ENCODE measurements around the gene UBE2S. TPM values are rescaled to one million over a fixed set of nuclear protein-coding genes. Genes with fewer than 3 reads are reported as not detected.

Gene UBE2S
- polyA plus RNA-seq, 1 donor from 2014 or later, result 119 TPM

GRCh38 chr19:55354698-55355212, 52.8 kb downstream of the UBE2S start, which contains the start of gene COX6B2:
Gene COX6B2, minus strand, starts transcription at chr19:55354719. Its CDS starts 198 bp downstream, at chr19:55354521.
- no peak within 1 kb of the TSS for H3K27ac ChIP-seq (ENCODE audit: low read length)
- peak within 1 kb of the TSS; percentile 41 for H3K9ac ChIP-seq (ENCODE audit: low read length)
- TF ChIP-seq REST (IDR thresholded peaks at IDR 0.05; ENCODE audit: borderline replicate concordance), result no peak
- no peak for TF ChIP-seq SMC3 (conservative IDR thresholded peaks at IDR 0.05; ENCODE audit: poor library complexity)
- no peak for TF ChIP-seq POLR2AphosphoS5 (IDR thresholded peaks at IDR 0.05)
- no peak for TF ChIP-seq MXI1 (conservative IDR thresholded peaks at IDR 0.05; ENCODE audit: poor library complexity, severe bottlenecking)
- no peak within 1 kb of the TSS for H2AFZ ChIP-seq (ENCODE audit: low read depth, low read length)
- H3K79me2 ChIP-seq (replicated peaks; ENCODE audit: insufficient read depth, low read length), result no peaks in the 10 kb centered on the region
- H3K4me2 ChIP-seq (ENCODE audit: low read length), result peak within 1 kb of the TSS; percentile 81
- no peaks in the 10 kb centered on the region for H3K9me2 ChIP-seq (ENCODE audit: insufficient read depth, low read length)
- peak within 1 kb of the TSS; percentile 71 for H3K4me3 ChIP-seq (ENCODE audit: low read length)
- H3K27me3 ChIP-seq (ENCODE audit: insufficient read depth, low read depth, low read length), result peaks cover 54% of the 10 kb centered on the region
- H3F3A ChIP-seq (ENCODE audit: insufficient read depth, low read length, poor library complexity, severe bottlenecking), result no peaks in the 10 kb centered on the region
- H4K20me1 ChIP-seq (ENCODE audit: insufficient read depth), result no peaks in the 10 kb centered on the region
- no peaks in the 10 kb centered on the region for H3K36me3 ChIP-seq (ENCODE audit: insufficient read depth, low read length)
- no peaks in the 10 kb centered on the region for H3K9me3 ChIP-seq (ENCODE audit: low read length)

- no peaks in the 10 kb centered on the region for H3F3A ChIP-seq (ENCODE audit: insufficient read depth, low read length, poor library complexity, severe bottlenecking)
- peaks cover 54% of the 10 kb centered on the region for H3K27me3 ChIP-seq (ENCODE audit: insufficient read depth, low read depth, low read length)
- H3K4me2 ChIP-seq (ENCODE audit: low read length), result peak overlapping the region; percentile 81
- H3K9me3 ChIP-seq (ENCODE audit: low read length), result no peaks in the 10 kb centered on the region
- peak; percentile 64 for TF ChIP-seq MXI1 (conservative IDR thresholded peaks at IDR 0.05; ENCODE audit: poor library complexity, severe bottlenecking)
- TF ChIP-seq RAD21 (conservative IDR thresholded peaks at IDR 0.05), result peak; percentile 29
- TF ChIP-seq POLR2AphosphoS5 (IDR thresholded peaks at IDR 0.05), result no peak
- TF ChIP-seq REST (IDR thresholded peaks at IDR 0.05; ENCODE audit: borderline replicate concordance), result no peak
- no peak for TF ChIP-seq SMC3 (conservative IDR thresholded peaks at IDR 0.05; ENCODE audit: poor library complexity)
- no peak for TF ChIP-seq EZH2 (IDR thresholded peaks at IDR 0.05; ENCODE audit: borderline replicate concordance, insufficient read depth, low read length, poor library complexity, severe bottlenecking)
- H3K36me3 ChIP-seq (ENCODE audit: insufficient read depth, low read length), result no peaks in the 10 kb centered on the region
- no peaks in the 10 kb centered on the region for H3K9me2 ChIP-seq (ENCODE audit: insufficient read depth, low read length)
- no peak overlapping the region for H2AFZ ChIP-seq (ENCODE audit: low read depth, low read length)
- no peak overlapping the region for H3K27ac ChIP-seq (ENCODE audit: low read length)
- no peaks in the 10 kb centered on the region for H4K20me1 ChIP-seq (ENCODE audit: insufficient read depth)
- peak overlapping the region; percentile 71 for H3K4me3 ChIP-seq (ENCODE audit: low read length)
- peak overlapping the region; percentile 41 for H3K9ac ChIP-seq (ENCODE audit: low read length)
- H3K79me2 ChIP-seq (replicated peaks; ENCODE audit: insufficient read depth, low read length), result no peaks in the 10 kb centered on the region
Measured at GRCh38 chr19:55353803-55354697, 53.5 kb downstream of the UBE2S start.
